GM12891 (cell line): ENCODE measurements around the gene HSPA1B.

Source experiments
- DNase-seq: peaks from one replicate; pipeline ENCODE4 v3.0.0; 2011; ENCODE audit warnings: low spot score; ENCODE audit not compliant: insufficient read length
- FAIRE-seq: peaks from 2 replicates; lab custom pipeline; 2011; peaks lifted over from hg19 to GRCh38; lab: Jason Lieb, UNC
- PAX5 ChIP-seq: IDR thresholded peaks from 2 replicates; pipeline ENCODE4 v1.6.1; 2011; ENCODE audit warnings: low read length, moderate library complexity, mild to moderate bottlenecking; ENCODE audit not compliant: insufficient read depth, severe bottlenecking
- POLR2A ChIP-seq: IDR thresholded peaks from 2 replicates; pipeline ENCODE4 v1.6.1; 2011; ENCODE audit warnings: low read depth, low read length, control low read depth
- POLR2AphosphoS5 ChIP-seq: IDR thresholded peaks from 2 replicates; pipeline ENCODE4 v1.6.1; 2011; ENCODE audit warnings: low read depth, low read length, control low read depth
- POU2F2 ChIP-seq: IDR thresholded peaks from 2 replicates; pipeline ENCODE4 v1.6.1; 2011; ENCODE audit warnings: low read depth, mild to moderate bottlenecking, control low read depth, low read length, moderate library complexity
- SPI1 ChIP-seq: IDR thresholded peaks from 2 replicates; pipeline ENCODE4 v1.6.1; 2011; ENCODE audit warnings: low read depth, low read length, control low read depth
- TAF1 ChIP-seq: IDR thresholded peaks from 2 replicates; pipeline ENCODE4 v1.6.1; 2011; ENCODE audit warnings: low read depth, low read length, control low read depth

Gene HSPA1B

DNA sequence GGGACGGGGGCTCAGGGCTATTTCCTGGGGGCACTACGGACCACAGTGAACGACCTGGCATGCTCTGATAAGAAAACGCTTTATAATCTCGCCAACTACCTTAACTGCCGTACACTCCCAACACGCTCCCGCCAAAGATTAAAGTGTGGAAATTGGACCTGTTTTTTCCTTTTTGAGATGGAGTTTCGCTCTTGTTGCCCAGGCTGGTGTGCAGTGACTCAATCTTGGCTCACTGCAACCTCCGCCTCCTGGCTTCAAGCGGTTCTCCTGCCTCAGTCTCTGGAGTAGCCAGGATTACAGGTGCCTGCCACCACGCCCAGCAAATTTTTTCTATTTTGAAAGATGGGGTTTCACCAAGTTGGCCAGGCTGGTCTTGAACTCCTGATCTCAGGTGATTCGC lies 51.6 kb downstream of the HSPA1B start:
- FAIRE-seq, result no peak
- no peak for DNase-seq
- TF ChIP-seq POU2F2 (no peak), TAF1 (no peak), PAX5 (no peak), POLR2A (no peak), SPI1 (no peak), POLR2AphosphoS5 (no peak)
